GM12891 (cell line): Measurements from ENCODE around the gene VSNL1.

Experiments
- DNase-seq: peaks from one replicate; pipeline ENCODE4 v3.0.0; 2011; ENCODE audit warnings: low spot score; ENCODE audit not compliant: insufficient read length
- FAIRE-seq: peaks from 2 replicates; lab custom pipeline; 2011; peaks lifted over from hg19 to GRCh38; lab: Jason Lieb, UNC
- PAX5 ChIP-seq: IDR thresholded peaks from 2 replicates; pipeline ENCODE4 v1.6.1; 2011; ENCODE audit warnings: low read length, moderate library complexity, mild to moderate bottlenecking; ENCODE audit not compliant: insufficient read depth, severe bottlenecking
- POLR2A ChIP-seq: IDR thresholded peaks from 2 replicates; pipeline ENCODE4 v1.6.1; 2011; ENCODE audit warnings: low read depth, low read length, control low read depth
- POLR2AphosphoS5 ChIP-seq: IDR thresholded peaks from 2 replicates; pipeline ENCODE4 v1.6.1; 2011; ENCODE audit warnings: low read depth, low read length, control low read depth
- POU2F2 ChIP-seq: IDR thresholded peaks from 2 replicates; pipeline ENCODE4 v1.6.1; 2011; ENCODE audit warnings: low read depth, mild to moderate bottlenecking, control low read depth, low read length, moderate library complexity
- SPI1 ChIP-seq: IDR thresholded peaks from 2 replicates; pipeline ENCODE4 v1.6.1; 2011; ENCODE audit warnings: low read depth, low read length, control low read depth
- TAF1 ChIP-seq: IDR thresholded peaks from 2 replicates; pipeline ENCODE4 v1.6.1; 2011; ENCODE audit warnings: low read depth, low read length, control low read depth

VSNL1 gene

DNA sequence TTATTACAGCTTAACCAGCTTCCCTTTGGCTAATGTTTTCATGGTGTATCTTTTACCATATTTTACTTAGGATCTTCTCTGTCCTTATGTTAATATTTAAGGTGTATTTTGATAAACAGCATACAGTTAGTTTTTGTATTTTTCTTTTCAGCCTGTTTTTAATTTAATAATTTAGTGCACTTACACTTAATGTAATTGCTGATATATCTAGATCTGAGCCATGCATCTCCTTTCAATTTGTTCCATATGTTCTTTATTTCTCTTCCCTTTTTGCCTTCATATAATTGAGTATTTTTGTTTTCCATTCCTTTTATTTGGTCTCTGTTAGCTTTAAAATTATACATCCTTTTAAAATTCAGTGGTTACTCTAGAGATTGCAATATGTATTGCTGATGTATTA is 134.3 kb downstream of the VSNL1 start:
- FAIRE-seq (no peak), DNase-seq (no peak)
- TF ChIP-seq POLR2AphosphoS5 (no peak), PAX5 (no peak), POU2F2 (no peak), SPI1 (no peak)

DNA sequence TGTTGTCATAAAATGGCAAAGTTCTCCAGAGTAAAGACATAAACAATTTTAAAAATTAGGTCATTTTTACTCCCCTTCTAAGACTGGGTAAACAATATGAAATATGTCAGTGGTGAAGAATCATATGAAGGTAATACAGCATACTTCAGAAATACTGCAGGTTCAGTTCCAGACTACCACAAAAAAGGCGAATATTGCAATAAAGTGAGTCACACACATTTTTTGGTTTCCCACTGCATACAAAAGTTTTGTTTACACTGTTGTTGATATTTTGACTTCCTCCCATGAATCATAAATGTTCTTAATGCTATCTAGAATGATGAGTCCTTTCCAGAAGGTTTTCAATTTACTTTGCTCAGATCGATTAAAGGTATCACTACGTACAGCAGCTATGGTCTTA is 139.6 kb downstream of the VSNL1 start:
- no peak for FAIRE-seq
- DNase-seq = no peak
- TF ChIP-seq POU2F2 (no peak), SPI1 (no peak), POLR2A (no peak)

DNA sequence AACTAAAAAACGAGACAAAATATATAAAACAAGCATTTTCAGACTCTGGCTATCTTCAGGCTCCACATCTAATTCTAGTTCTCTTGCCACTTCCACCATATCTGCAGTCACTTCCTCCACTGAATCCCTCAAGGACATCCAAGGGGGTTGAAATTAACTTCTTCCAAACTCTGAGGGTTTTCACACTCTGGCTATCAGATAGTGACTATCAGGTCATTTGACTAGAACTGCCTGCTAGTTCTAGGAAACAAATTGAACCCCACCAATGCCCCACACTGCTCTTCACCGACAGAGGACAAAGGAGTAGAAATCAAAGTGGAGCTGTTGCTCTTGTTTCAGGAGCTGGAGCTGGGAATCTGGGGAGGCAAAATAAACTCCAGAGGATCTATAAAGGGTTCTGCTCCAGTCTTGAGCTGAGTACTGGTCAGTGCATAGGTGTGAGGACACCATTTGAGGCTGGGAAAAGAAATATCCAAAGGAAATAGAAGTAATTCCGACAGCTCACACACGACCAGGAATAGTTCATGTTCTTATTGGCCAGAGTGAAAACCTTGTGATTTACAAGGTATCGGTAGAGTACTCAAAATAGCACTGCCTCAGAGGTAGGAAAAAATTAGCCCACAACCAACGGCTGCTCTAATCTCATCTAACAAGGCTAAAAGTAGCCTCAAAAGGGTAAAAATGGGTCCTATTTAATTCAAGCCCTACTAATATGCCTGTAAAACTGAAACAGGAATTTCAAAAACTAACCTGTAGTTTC is 141.8 kb downstream of the VSNL1 start:
- no peak for FAIRE-seq
- TF ChIP-seq POLR2AphosphoS5 = no peak
- no peak for TF ChIP-seq PAX5
- TF ChIP-seq TAF1 = no peak
- no peak for TF ChIP-seq POLR2A
- TF ChIP-seq SPI1 = no peak
- no peak for TF ChIP-seq POU2F2
- no peak for DNase-seq

DNA sequence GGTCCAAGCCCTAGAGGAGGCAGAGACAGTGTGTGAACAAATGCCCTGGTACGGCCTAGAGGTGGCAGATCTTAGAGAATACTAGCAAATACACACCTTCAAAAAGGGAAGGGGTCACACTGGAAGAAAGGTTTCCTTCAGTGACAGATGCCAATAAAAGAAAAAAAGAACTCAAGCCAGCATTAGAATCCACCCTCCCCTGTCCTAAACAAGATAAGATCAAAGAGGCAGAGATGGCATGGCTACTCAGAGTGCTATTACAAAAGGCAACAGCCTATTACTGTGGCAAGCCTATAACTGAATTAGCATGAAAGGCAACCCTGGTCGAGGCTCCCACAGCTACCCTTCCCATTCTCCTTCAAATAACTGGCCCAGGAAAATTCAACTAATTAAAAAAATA is 143.5 kb downstream of the VSNL1 start:
- FAIRE-seq (no peak), DNase-seq (no peak)
- TF ChIP-seq POLR2A = no peak
- no peak for TF ChIP-seq SPI1
- no peak for TF ChIP-seq PAX5
- no peak for TF ChIP-seq TAF1
- TF ChIP-seq POLR2AphosphoS5 = no peak
- TF ChIP-seq POU2F2 = no peak

DNA sequence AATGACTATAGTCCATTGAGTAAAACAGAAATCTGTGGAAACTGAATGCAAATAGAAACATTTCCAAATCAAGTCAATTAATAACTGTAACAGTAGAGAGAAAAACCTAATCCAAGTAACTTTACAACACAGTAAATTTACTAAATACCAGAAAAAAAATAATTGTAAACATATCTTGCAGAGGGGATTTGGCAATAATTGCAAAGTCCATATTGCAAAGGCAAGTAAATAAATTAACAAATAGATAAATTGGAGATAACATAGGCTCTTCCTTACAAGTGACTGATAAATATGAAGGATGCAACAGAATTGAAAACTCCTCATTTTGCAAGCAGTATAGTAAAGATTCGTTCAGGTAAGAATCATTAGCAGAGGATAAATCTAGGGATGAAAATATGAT is 148.1 kb downstream of the VSNL1 start:
- no peak for TF ChIP-seq SPI1
- TF ChIP-seq POLR2A = no peak
- no peak for TF ChIP-seq PAX5
- TF ChIP-seq POU2F2 = no peak
- no peak for TF ChIP-seq POLR2AphosphoS5
- TF ChIP-seq TAF1 = no peak
- FAIRE-seq (no peak), DNase-seq (no peak)

DNA sequence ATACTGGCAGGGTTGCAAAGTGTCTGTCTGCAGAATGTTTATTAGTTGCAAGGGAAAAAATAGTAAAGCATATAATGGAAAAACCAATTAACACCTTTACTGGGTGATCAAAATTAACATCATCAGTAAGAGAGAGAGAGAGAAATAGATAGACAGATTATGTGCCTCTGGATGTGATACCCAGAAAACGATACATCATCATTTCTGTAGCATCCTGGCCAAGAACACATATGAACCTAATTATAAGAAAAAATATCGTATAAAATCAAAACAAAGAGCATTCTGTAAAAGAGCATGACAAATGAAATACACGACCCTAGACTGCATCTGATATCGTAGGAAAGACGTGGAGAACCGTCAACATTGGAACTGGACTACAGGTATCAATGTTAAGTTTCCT is 148.5 kb downstream of the VSNL1 start:
- TF ChIP-seq TAF1 (no peak), PAX5 (no peak), POLR2AphosphoS5 (no peak), POLR2A (no peak), POU2F2 (no peak), SPI1 (no peak)
- DNase-seq = no peak
- no peak for FAIRE-seq

DNA sequence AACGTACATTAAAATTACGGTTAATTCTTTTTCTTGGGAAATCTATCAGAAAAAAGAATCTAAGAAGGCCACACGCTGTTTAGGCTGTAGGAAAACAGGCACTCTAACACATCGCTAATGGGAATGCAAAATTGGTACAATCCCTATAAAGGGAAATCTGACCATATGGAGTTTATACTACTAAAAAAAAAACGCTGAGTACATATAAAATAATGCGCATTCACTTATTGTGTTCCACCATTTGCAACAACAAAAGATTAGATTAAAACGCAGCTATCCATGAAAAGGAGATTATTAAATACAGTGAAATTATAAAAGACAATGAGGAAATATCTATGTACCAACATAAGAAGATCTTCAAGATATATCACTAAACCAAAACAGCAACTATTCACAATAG is 150.3 kb downstream of the VSNL1 start:
- FAIRE-seq (no peak), DNase-seq (no peak)
- TF ChIP-seq POLR2A (no peak), POLR2AphosphoS5 (no peak), POU2F2 (no peak), TAF1 (no peak), SPI1 (no peak), PAX5 (no peak)
